ENCODE results near the gene KIF4A. TPM values are rescaled to one million over a fixed set of nuclear protein-coding genes. Genes with fewer than 3 reads are reported as not detected.

KIF4A gene
- total RNA-seq, 1 experiment from 2014 or later, result 36.2 TPM

GRCh38 chrX:70352496-70352895, 62.6 kb downstream of the KIF4A start:
- Mint-ChIP-seq H3K4me3 (no peak overlapping the region), H3K27ac (no peak overlapping the region), H3K9me3 (peaks cover 13% of the 10 kb centered on the region), H3K36me3 (peaks cover 58% of the 10 kb centered on the region), H3K27me3 (ENCODE audit: low read depth) (no peaks in the 10 kb centered on the region), H3K4me1 (no peaks in the 10 kb centered on the region)
- ChIA-PET POLR2A (no interaction called here), CTCF (no interaction called here)
- TF ChIP-seq ZNF232 (CRISPR knock-in tag; IDR thresholded peaks at IDR 0.05), result no peak
- TF ChIP-seq HMGXB4 (CRISPR knock-in tag; IDR thresholded peaks at IDR 0.05), result no peak
- no peak for TF ChIP-seq GTF2I (CRISPR knock-in tag; conservative IDR thresholded peaks at IDR 0.05)
- TF ChIP-seq PRRX2 (CRISPR knock-in tag; IDR thresholded peaks at IDR 0.05), result no peak
- TF ChIP-seq PREB (CRISPR knock-in tag; IDR thresholded peaks at IDR 0.05; ENCODE audit: borderline replicate concordance), result no peak
- TF ChIP-seq RELA (CRISPR knock-in tag; IDR thresholded peaks at IDR 0.05; ENCODE audit: borderline replicate concordance), result no peak
- no peak for TF ChIP-seq MYBL2 (CRISPR knock-in tag; IDR thresholded peaks at IDR 0.05)
- TF ChIP-seq ARID4B (CRISPR knock-in tag; IDR thresholded peaks at IDR 0.05; ENCODE audit: borderline replicate concordance), result no peak
- TF ChIP-seq ZBTB43 (CRISPR knock-in tag; IDR thresholded peaks at IDR 0.05), result no peak
- DNase-seq (ENCODE audit: low spot score) (no peak), ATAC-seq (no peak)

GRCh38 chrX:70353514-70353913, 63.6 kb downstream of the KIF4A start:
- H3K4me1 Mint-ChIP-seq, result no peaks in the 10 kb centered on the region
- H3K4me3 Mint-ChIP-seq, result no peak overlapping the region
- no peak for DNase-seq (ENCODE audit: low spot score)
- no peak overlapping the region for H3K27ac Mint-ChIP-seq
- no peaks in the 10 kb centered on the region for H3K27me3 Mint-ChIP-seq (ENCODE audit: low read depth)
- H3K9me3 Mint-ChIP-seq, result peaks cover 8% of the 10 kb centered on the region
- no peak for TF ChIP-seq USF2 (CRISPR knock-in tag; IDR thresholded peaks at IDR 0.05)
- TF ChIP-seq IRF1 (CRISPR knock-in tag; IDR thresholded peaks at IDR 0.05), result no peak
- TF ChIP-seq ZMAT4 (CRISPR knock-in tag; IDR thresholded peaks at IDR 0.05), result no peak
- no peak for TF ChIP-seq ZNF138 (CRISPR knock-in tag; conservative IDR thresholded peaks at IDR 0.05)
- TF ChIP-seq OVOL2 (CRISPR knock-in tag; IDR thresholded peaks at IDR 0.05; ENCODE audit: borderline replicate concordance), result no peak
- no peak for TF ChIP-seq ATF1 (CRISPR knock-in tag; IDR thresholded peaks at IDR 0.05)
- no peak for TF ChIP-seq GRHL2 (CRISPR knock-in tag; IDR thresholded peaks at IDR 0.05; ENCODE audit: insufficient replicate concordance, severe bottlenecking)
- TF ChIP-seq ZNF317 (CRISPR knock-in tag; IDR thresholded peaks at IDR 0.05; ENCODE audit: borderline replicate concordance, low read depth), result no peak
- no peak for TF ChIP-seq ESRRA (CRISPR knock-in tag; IDR thresholded peaks at IDR 0.05; ENCODE audit: borderline replicate concordance)
- no peak for TF ChIP-seq NR1H2 (CRISPR knock-in tag; IDR thresholded peaks at IDR 0.05)
- TF ChIP-seq ZBTB21 (CRISPR knock-in tag; IDR thresholded peaks at IDR 0.05; ENCODE audit: borderline replicate concordance), result no peak
- no peak for TF ChIP-seq PREB (CRISPR knock-in tag; IDR thresholded peaks at IDR 0.05; ENCODE audit: borderline replicate concordance)
- no peak for TF ChIP-seq FOXP4 (CRISPR knock-in tag; IDR thresholded peaks at IDR 0.05)
- POLR2A ChIA-PET, result no interaction called here
- no peak for ATAC-seq
- peaks cover 58% of the 10 kb centered on the region for H3K36me3 Mint-ChIP-seq
- CTCF ChIA-PET, result no interaction called here
